GM19452 (cell line): ENCODE results near the gene RGR.
"Not testable (repeated sequence)": the region's sequence is repeated elsewhere in the genome, so short reads cannot be mapped to it uniquely, and the experiment has no call there.

Experiments used
- ATAC-seq: cut with Tn5 transposase; IDR thresholded peaks from one replicate; pipeline ENCODE4 v1.9.1; 2021; ENCODE audit not compliant: unreplicated experiment

Gene RGR

DNA sequence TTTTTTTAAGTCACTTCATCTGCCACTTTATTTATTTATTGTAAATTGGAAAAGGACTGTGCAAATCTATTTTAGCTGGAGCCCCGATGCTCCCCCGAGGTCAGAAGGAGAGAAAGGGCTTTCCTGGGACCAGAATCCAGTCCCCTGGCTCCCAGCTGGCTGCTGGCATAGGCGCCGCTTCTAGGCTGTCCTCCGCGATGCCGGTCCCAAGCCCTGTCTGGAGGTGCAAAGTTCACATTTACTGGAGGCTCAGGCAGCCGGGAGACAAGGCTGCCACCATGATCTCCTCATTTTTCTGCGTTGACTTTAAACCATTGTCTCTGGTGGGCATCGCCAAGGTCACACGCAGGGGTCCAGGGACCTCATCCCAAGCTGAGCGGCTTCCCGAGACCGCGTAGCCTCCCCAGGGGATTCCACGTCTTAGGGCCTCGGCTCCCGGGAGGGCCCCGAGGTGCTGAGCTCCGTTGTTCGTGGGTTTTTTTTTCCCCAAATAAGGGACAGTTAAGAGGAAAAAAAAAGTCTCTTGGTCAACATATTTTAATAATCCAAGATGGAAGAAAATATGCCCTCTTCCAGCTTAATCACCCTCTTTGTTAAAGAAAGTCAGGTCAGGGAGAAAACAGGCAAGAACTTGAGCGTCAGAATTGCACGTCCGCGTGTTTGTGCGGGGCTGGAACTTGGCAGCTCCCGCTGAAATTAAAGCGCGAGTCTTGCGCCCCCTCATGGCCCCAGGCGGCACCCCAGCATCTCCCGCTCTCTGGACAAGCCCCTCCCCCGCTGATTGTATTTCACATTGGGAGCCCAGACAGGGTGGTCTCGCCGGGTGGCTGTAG, 11.9 kb downstream of the RGR start:
- peak; percentile 65 for ATAC-seq

DNA sequence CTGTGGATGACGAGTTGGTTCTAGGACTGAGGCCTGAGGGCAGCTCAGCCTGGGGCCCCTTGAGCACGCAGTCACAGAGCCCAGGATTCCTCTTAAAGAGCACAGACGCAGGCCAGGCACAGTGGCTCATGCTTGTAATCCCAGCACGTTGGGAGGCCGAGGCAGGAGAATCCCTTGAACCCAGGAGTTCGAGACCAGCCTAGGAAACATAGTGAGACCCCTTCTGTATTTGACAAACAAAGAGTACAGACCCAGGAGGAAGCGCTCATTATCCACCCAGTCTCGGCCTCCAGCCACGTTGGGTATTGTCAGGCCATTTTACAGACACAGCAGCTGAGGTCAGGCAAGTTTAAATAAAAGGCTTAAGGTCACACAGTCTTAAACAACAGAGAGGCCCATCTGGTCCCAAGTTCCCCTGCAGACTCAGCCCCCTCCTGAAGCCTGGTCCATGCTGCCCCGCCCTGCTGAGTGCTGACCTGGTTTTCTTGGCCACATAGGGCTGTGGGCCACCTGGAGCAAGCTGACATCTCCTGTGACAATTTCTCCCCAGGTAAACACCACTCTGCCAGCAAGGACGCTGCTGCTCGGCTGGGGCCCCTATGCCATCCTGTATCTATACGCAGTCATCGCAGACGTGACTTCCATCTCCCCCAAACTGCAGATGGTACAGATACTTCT, 12.6 kb downstream of the RGR start:
- no peak for ATAC-seq

DNA sequence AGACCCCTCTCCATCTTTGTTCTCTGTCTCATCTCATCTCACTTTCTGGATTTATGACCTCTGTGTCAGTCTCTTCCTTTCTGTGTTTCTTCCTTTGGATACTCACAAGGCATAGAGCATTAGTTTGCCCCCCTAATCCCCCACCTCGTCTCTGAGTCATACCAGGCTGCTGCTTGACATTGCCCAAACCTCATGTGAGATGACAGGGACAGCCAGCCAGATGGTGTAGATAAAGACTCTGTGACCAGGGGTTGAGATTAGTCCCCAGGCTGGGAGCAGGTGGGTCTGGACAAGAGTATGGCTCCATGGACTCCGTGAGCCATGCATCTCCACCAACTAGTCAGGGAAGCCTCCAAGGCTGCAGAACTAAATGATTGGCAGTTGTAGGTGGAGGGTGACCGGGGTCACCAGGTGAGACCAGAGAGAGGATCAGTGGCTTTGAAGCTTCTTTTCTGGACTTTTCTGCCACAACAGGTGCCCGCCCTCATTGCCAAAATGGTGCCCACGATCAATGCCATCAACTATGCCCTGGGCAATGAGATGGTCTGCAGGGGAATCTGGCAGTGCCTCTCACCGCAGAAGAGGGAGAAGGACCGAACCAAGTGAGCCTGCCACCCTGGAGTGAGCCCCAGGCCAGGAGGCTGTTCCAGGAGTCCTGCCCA, 13.3 kb downstream of the RGR start:
- no peak for ATAC-seq

DNA sequence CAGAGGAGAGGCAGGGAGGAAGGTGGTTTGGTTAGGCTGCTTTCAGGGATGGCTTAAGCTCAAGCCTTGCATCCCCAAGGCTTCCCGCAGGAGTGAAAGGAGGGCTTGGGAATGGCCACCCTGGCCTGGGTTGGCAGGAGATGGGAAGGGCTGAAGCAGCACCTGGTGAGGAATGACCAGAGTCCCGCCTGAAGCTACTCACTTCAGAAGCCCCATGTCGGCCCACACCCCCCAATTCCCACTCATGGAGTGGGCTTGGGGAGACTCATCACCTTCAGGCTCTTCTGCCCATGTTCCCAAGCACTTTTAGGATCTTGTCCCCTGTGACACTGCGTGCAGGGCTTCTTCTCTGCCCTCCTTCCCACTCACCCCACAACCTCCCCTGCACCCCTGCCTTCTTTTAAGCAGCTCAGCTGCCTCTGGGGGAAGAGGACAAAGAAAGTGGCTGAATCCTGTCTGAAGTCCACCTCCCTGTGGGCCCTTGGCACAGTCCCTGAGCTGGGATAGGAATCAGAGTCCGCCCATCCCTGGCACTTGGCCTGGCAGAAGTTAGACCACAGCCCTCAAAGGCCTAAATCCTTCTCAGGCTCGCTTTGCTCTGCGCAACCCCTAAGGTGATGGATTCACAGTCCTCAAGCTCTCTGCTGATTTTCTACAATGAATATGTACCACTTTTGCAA, 16.5 kb downstream of the RGR start:
- ATAC-seq = no peak

DNA sequence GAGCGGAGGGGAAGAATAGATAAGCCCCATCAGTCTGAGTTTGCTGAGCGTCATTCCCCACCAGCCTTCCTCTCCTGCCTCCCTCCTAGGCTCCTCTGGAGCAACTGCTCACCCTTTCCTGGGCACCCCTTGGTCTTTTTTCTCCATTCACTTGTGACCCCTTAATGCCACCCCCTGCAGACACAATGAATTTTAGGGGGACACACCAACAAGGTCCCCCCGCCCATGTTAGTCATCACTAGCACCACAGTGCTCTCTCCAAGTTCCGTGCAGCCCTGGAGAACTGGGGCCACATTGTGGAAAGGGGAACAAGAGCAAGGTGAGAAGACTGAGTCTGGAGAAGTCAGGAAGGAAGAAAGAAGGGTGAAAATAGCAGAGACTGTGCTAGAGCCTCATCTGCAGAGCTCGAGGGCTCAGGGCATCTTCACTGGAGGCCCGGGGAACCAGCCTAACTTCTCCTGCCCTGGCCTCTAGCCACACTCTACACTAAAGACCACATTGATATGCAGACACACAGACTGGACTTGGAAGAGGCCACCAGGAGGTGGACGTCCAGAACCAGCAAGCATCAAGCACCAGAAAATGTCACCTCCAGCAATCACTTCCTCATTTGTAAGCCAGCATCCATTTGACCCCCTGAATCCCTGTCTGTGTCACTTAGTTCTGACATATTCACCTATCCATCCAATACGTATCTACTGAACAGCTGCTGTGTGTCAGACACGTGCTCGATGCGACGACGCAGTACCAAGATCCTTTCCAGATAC, 17.5 kb downstream of the RGR start:
- no peak for ATAC-seq

DNA sequence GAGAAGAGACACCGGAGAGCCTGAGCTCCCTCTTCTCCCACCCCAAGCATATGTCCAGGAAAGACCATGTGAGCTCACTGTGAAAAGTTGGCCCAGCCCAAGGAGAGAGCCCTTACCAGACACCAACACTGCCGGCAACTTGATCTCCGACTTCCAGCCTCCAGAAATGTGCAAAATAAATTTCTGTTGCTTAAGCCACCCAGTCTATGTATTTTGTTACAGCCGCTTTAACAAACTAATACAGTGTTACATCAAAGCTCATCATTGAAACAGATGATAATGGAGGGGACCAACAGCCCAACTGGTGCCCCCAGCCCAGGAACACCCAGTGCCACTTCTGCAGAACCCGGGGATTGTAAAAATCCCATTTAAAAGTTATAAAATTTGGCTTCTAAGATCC, 18.9 kb downstream of the RGR start:
- ATAC-seq = no peak

DNA sequence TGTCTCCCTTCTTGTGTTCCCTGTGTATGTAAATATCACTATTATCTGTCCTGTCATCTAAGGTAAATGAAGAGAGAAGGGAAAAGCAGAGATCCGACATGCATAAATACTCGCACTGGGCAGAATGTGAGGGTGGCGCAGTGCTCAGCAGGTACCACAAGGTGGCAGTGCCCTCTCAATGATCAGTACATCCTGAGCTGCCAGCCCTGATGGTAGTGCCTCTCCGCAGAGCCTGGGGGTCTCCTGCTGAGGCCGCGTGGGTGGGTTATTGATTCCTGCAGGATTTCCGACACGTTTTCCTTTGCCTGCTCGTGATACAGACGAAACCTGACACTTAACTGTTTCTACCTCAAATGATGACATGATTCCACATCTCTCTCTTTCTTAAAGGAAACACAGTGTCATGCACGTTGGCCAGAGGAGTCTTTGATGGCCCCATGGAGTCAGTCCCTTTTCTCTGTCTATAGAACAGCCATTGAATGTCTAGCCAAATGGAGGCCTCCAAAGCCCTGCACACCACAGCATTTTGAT, 19.8 kb downstream of the RGR start:
- ATAC-seq = peak; percentile 95

DNA sequence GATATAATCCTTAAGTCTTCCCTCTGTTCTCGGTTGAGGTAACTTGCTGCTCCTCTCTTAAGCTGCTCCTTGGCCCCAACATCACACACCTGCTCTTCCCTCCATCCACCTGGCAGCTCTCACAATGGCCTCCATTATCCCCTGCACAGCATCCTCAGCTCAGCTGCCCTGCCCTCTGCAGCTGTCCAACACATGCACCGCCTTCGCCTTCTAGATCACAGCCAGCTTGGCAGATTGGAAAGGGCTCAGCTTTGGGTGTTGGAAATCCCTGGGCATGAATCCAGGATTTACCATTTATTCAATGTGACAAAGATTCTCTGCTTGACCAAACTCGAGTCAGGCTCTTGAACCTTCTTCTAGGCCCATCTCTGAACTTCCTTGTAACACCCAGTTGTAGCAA, 20.6 kb downstream of the RGR start:
- no peak for ATAC-seq

DNA sequence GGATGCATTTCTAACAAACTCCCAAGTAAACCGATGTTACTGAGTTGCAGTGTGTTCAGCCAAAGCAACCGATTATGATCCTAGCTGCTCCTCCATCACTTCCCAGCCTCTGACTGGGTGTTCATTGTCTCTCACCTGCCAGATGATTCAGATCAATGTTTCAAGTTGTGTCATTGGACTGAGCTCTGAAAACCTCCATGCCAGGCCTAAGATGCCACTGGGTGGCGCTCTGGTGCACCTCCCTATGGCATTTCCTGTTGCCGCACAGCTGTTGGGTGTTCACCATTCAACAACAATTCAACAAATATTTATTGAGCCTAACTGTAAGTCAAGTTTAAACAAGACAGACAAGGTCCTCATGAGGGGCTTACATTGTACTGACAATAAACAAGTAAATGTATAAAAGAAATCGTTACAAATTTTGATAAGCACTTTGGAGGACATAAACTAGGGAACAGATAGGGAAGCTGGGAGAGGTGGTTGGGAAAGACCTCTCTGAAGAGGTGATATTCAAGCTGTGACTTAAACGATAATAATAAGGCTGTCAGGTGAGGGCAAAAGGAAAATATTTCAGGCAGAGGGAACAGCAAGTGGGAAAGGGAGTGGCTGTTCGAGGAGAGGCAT, 22.8 kb downstream of the RGR start:
- no peak for ATAC-seq

DNA sequence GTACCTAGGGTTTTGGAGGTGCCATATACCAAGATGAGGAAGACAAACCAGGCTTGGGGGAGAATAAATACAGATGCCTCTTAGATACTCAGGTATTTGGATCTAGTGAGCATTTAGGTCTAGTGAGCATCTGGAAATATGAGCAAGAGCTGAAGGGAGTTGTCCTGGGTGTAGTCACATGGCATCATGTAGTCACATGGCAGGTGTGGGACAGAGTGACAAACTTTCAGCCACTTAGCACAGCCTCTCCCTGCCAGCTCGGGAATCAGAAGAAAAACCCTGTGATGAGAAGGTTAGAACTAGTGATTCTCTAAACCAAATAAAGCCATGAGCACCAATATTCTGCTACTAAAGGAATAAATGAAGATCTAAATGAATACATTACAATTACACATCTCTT, 24.3 kb downstream of the RGR start:
- ATAC-seq = no peak

DNA sequence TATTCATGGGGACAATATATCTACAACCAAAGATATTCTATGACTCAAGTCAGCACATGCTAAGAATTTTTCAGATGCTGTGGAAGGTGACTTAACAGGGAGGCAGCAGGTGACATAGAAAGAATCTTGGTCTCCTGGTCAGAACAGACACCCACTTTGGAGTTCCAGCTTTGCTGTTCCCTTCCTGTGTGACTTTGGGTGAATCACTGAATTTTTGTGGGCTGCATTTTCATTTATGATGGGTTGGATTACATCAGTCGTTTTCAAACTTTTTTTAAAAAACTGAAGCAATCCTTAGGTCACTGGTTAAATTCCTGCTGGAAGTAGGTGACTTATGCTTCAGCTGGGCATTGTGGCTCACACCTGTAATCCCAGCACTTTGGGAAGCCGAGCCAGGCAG, 24.9 kb downstream of the RGR start:
- ATAC-seq = no peak

DNA sequence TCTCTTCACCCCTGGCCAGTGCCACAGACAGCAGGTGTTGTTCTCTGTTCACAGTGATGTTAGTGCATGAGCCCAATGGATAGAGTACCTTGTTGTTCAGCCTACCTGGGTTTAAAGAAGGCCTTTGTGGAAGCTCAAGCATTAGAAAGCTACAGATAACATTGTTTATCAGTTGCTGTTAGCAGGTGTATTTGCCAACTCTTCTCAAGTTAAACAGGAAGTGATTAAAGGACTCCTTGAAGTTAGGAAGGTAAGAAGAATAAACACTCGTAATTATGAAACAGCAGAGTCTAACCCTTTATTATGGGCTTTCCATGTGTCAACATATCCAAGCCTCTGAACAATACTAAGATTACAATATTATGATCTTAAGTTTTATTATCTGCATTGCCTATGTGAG, 25.9 kb downstream of the RGR start:
- no peak for ATAC-seq

DNA sequence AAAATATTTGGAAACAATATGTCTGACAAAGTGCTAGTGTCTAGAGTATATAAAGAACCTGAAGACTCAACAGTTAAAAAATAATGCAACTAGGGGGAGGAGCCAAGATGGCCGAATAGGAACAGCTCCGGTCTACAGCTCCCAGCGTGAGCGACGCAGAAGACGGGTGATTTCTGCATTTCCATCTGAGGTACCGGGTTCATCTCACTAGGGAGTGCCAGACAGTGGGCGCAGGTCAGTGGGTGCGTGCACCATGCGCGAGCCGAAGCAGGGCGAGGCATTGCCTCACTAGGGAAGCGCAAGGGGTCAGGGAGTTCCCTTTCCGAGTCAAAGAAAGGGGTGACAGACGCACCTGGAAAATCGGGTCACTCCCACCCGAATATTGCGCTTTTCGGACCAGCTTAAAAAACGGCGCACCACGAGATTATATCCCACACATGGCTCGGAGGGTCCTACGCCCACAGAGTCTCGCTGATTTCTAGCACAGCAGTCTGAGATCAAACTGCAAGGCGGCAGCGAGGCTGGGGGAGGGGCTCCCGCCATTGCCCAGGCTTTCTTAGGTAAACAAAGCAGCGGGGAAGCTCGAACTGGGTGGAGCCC, 35.1 kb downstream of the RGR start:
- not testable (repeated sequence) for ATAC-seq

DNA sequence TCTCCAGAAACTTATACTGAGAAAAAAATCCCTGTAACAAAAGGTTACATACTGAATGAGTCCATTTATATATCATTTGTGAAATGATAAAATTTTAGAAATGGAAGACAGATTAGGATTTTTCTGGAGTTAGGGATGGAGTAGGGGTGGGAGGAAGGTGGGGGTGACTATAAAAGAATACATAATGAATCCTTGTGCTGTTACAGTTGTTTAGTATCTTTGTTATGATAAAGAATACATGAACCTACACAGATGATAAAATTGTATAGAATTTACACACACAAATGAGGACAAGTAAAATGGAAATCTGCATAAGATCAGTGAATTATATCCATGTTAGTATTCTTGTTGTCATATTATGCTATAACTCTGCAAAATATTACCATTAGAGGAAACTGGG, 41.8 kb downstream of the RGR start:
- ATAC-seq = no peak

DNA sequence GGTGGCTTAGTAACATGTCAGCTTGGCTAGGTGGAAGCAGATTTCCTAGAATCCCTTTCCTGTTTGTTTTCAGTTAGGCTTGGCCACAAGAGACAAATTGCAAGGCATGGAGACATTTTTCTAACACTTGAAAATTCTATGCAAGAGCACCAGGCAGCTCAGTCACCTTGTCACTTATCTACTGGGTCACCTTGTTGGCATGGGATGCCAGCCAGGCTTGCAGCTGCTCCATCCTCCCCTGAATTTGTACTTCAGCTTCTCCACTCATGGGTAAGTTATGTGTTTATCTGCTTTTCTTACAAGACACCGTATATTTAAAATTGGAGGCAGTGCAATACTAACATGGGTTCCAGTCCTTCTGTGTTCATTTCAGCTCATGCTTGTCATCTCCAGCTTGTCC, 43.3 kb downstream of the RGR start:
- ATAC-seq = no peak

DNA sequence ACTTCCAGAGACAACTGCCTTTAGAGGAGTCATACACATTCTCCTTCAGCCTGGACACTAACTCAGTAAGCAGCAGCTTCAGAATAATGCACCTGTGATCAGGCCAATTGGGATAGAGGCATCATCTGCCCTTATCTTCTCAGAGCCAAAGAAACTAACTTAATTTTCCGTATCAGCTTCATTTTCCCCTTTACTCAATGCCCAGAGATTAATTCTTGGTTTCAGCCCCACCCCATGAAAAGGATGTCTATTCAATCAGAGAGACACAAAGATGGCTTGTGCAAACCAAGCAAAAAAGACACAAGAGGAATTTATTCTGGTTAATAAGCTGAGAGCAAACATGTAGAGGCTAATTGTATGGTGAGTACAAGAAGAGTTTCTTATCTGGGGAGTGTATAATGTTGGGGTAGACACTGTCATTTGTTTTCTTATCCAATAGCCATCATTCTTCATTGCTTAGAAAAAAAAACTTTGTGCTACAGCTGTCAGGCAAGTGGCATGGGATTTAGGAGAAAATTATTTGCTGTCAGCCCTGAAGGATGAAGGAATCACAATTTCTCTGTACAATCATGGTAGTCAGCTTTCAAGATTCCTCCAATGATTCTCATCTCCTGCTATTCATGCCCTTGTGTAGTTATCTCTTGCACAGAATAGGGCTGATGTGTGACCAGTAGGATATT, 44.8 kb downstream of the RGR start:
- no peak for ATAC-seq

DNA sequence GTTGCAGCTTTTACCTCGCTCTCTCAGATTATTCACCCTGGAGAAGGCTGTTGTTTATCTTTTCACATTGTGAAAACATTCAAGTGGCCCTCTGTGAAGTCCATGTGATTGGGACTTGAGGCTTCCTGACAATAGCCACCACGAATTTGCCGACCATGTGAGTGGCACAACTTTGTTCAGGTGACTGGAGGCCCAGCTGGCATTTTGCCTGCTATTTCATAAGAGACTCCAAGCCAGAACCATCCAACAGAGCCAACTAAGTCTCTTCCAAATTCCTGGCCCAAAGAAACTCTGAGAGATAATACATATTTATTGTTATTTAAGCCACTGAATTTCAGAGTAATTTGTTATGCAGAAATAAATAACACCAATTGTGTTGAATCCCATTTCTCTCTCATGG, 45.4 kb downstream of the RGR start:
- ATAC-seq = no peak

DNA sequence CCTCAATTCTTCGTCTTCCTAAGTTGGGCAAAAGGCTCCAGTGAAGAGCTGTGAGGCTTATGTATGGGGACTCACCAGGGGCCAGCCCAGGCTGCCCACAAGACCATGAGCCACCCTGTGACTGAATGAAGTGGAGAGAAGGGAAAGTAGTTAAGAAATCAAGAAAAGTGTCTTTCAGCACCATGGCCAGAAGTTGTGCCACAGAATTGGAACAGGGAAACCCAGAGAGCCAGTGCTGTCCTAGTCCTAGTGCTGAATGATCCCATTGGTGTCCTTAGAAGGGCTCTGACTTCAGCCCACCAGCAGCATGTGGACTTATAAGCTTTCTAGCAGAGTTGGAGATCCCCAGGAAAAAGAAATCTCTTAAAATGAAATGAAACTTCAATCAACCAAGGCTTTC, 46.5 kb downstream of the RGR start:
- no peak for ATAC-seq

DNA sequence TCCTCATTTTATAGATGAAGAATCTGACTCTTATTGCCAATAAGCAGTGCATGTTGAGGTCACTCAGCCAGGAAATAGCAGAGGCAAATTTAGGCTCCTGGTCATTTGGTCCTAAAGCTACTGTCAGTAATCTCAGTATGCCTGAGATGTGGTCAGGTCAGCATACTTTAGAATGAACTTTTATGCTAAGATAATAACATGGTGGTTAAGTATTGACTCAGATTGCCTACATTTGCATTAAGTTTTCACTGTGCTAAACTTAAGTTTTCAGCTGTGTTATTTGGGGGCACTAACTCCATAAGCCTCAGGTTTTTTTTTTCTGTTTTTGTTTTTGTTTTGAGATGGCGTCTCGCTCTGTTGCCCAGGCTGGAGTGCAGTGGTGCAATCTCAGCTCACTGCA, 47.6 kb downstream of the RGR start:
- ATAC-seq = no peak
